Naive B cell (primary cell): Measurements from ENCODE around the gene TBX1. TPM values are rescaled to one million over a fixed set of nuclear protein-coding genes. Genes with fewer than 3 reads are reported as not detected.
A peak's percentile ranks its signal among the peaks of the same experiment; 100 is the strongest.
"Not testable (repeated sequence)": the region's sequence is repeated elsewhere in the genome, so short reads cannot be mapped to it uniquely, and the experiment has no call there.

Experiments used
- ATAC-seq, 2 donors: fragments of 150-1000 bp; cut with Tn5 transposase; 2 replicates each; pipeline ENCODE4 v1.10.0; 2021; ENCODE audit warnings: low read depth in 2 of 2, mild to moderate bottlenecking in 2 of 2, moderate library complexity in 2 of 2
- DNase-seq: peaks from one replicate; pipeline ENCODE4 v3.0.0; 2022
- H3K27ac Mint-ChIP-seq, 6 donors: one replicate each; pipeline ENCODE4 v1.8.0; 2020 to 2022; ENCODE audit warnings: mild to moderate bottlenecking in 6 of 6, mixed read lengths in 6 of 6, moderate library complexity in 5 of 6, inconsistent platforms in 2 of 6
- H3K27me3 Mint-ChIP-seq, 3 donors: one replicate each; pipeline ENCODE4 v1.8.0; 2021 to 2022; ENCODE audit warnings: mixed read lengths in 3 of 3, mild to moderate bottlenecking in 1 of 3
- H3K36me3 Mint-ChIP-seq, 2 donors: one replicate each; pipeline ENCODE4 v1.8.0; 2020 to 2022; ENCODE audit warnings: mixed read lengths in 2 of 2, inconsistent platforms in 1 of 2, mild to moderate bottlenecking in 1 of 2
- H3K4me1 Mint-ChIP-seq, 3 donors: one replicate each; pipeline ENCODE4 v1.8.0; 2020 to 2022; ENCODE audit warnings: mixed read lengths in 3 of 3, inconsistent platforms in 1 of 3, mild to moderate bottlenecking in 1 of 3, moderate library complexity in 1 of 3
- H3K4me3 Mint-ChIP-seq, 8 donors: one replicate each; pipeline ENCODE4 v1.8.0; 2020 to 2022; ENCODE audit warnings: mild to moderate bottlenecking in 8 of 8, mixed read lengths in 8 of 8, moderate library complexity in 8 of 8, inconsistent platforms in 2 of 8
- H3K9me3 Mint-ChIP-seq, 7 donors: one replicate each; pipeline ENCODE4 v1.8.0; 2020 to 2022; ENCODE audit warnings: mixed read lengths in 7 of 7, mild to moderate bottlenecking in 5 of 7, inconsistent platforms in 2 of 7, moderate library complexity in 1 of 7
- polyA plus RNA-seq, 6 donors: library from polyadenylated mRNA; unstranded; fragments of 300-500 nt; fragmentation: Illumina TruSeq; gene quantifications; one replicate each; pipeline ENCODE4 v1.2.3, GENCODE V29; 2021; ENCODE audit warnings: low read depth in 6 of 6

TBX1 gene
- polyA plus RNA-seq, 6 donors from 2014 or later = not detected

- peaks cover 0 to 13% of the 10 kb centered on the region in 2 donors for H3K36me3 Mint-ChIP-seq
- peak overlapping the region in 1 of 8 donors; percentile 79 for H3K4me3 Mint-ChIP-seq
- not testable (repeated sequence) for DNase-seq, H3K9me3 Mint-ChIP-seq, ATAC-seq
- peak overlapping the region in 1 of 6 donors; percentile 54 for H3K27ac Mint-ChIP-seq
- H3K4me1 Mint-ChIP-seq = peaks cover 16 to 25% (median 24%) of the 10 kb centered on the region in 3 donors
- H3K27me3 Mint-ChIP-seq = peaks cover 24 to 75% (median 40%) of the 10 kb centered on the region in 3 donors
Observed at GRCh38 chr22:19726064-19726788, 34.4 kb upstream of the TBX1 start.

- peak overlapping the region in 1 of 6 donors; percentile 89 for H3K27ac Mint-ChIP-seq
- peaks cover 0 to 13% of the 10 kb centered on the region in 2 donors for H3K36me3 Mint-ChIP-seq
- H3K9me3 Mint-ChIP-seq = no peaks in the 10 kb centered on the region
- H3K4me3 Mint-ChIP-seq = peak overlapping the region in 3 of 8 donors; percentile 21 to 63 (median 22)
- H3K27me3 Mint-ChIP-seq = peaks cover 24 to 71% (median 35%) of the 10 kb centered on the region in 3 donors
- ATAC-seq (no peak), DNase-seq (no peak)
- peaks cover 16 to 25% (median 24%) of the 10 kb centered on the region in 3 donors for H3K4me1 Mint-ChIP-seq
Observed at GRCh38 chr22:19727310-19728150, 33.0 kb upstream of the TBX1 start.

- H3K9me3 Mint-ChIP-seq = no peaks in the 10 kb centered on the region
- ATAC-seq = no peak
- peaks cover 24 to 71% (median 29%) of the 10 kb centered on the region in 3 donors for H3K27me3 Mint-ChIP-seq
- H3K36me3 Mint-ChIP-seq = peaks cover 0 to 13% of the 10 kb centered on the region in 2 donors
- DNase-seq = no peak
- H3K4me3 Mint-ChIP-seq = peak overlapping the region in 2 of 8 donors; percentile 4 to 21
- no peak overlapping the region for H3K27ac Mint-ChIP-seq
- H3K4me1 Mint-ChIP-seq = peaks cover 12 to 21% (median 17%) of the 10 kb centered on the region in 3 donors
Observed at GRCh38 chr22:19728271-19728670, 32.3 kb upstream of the TBX1 start.

- ATAC-seq = no peak
- Mint-ChIP-seq H3K27ac (no peak overlapping the region), H3K27me3 (peaks cover 24 to 72% (median 30%) of the 10 kb centered on the region in 3 donors), H3K4me3 (no peak overlapping the region), H3K4me1 (peaks cover 12 to 17% (median 16%) of the 10 kb centered on the region in 3 donors), H3K9me3 (no peaks in the 10 kb centered on the region), H3K36me3 (peaks cover 0 to 13% of the 10 kb centered on the region in 2 donors)
- no peak for DNase-seq
Observed at GRCh38 chr22:19728836-19729235, 31.7 kb upstream of the TBX1 start.

- ATAC-seq = no peak
- Mint-ChIP-seq H3K27ac (no peak overlapping the region), H3K4me3 (peak overlapping the region in 1 of 8 donors; percentile 25), H3K9me3 (no peaks in the 10 kb centered on the region), H3K36me3 (peaks cover 0 to 13% of the 10 kb centered on the region in 2 donors), H3K4me1 (peaks cover 11 to 17% (median 15%) of the 10 kb centered on the region in 3 donors), H3K27me3 (peaks cover 23 to 74% (median 33%) of the 10 kb centered on the region in 3 donors)
- DNase-seq = no peak
Observed at GRCh38 chr22:19729507-19729906, 31.1 kb upstream of the TBX1 start.

- Mint-ChIP-seq H3K27ac (peak overlapping the region in 1 of 6 donors; percentile 42), H3K27me3 (peaks cover 16 to 69% (median 26%) of the 10 kb centered on the region in 3 donors), H3K4me3 (peak overlapping the region in 3 of 8 donors; percentile 25 to 67 (median 65)), H3K4me1 (peaks cover 6 to 10% (median 8%) of the 10 kb centered on the region in 3 donors), H3K9me3 (no peaks in the 10 kb centered on the region), H3K36me3 (peaks cover 0 to 6% of the 10 kb centered on the region in 2 donors)
- no peak for DNase-seq
- ATAC-seq = peak; percentile 4 to 7
Observed at GRCh38 chr22:19730198-19730597, 30.4 kb upstream of the TBX1 start.

GRCh38 chr22:19730655-19731360 is 29.8 kb upstream of the TBX1 start:
- ATAC-seq (peak; percentile 85 to 89), DNase-seq (peak; percentile 76)
- Mint-ChIP-seq H3K9me3 (no peaks in the 10 kb centered on the region), H3K4me1 (peaks cover 4 to 6% (median 6%) of the 10 kb centered on the region in 3 donors), H3K36me3 (peaks cover 0 to under 1% of the 10 kb centered on the region in 2 donors), H3K27me3 (peaks cover 12 to 67% (median 20%) of the 10 kb centered on the region in 3 donors), H3K27ac (peak overlapping the region in 1 of 6 donors; percentile 49), H3K4me3 (peak overlapping the region; percentile 43 to 92 (median 82))

GRCh38 chr22:19731361-19732135 is 29.0 kb upstream of the TBX1 start:
- H3K9me3 Mint-ChIP-seq = no peaks in the 10 kb centered on the region
- no peaks in the 10 kb centered on the region for H3K36me3 Mint-ChIP-seq
- H3K4me1 Mint-ChIP-seq = peaks cover 4 to 6% (median 6%) of the 10 kb centered on the region in 3 donors
- H3K27me3 Mint-ChIP-seq = peaks cover 12 to 63% (median 18%) of the 10 kb centered on the region in 3 donors
- no peak overlapping the region for H3K27ac Mint-ChIP-seq
- ATAC-seq (no peak), DNase-seq (no peak)
- H3K4me3 Mint-ChIP-seq = peak overlapping the region in 3 of 8 donors; percentile 5 to 81 (median 61)

- H3K4me1 Mint-ChIP-seq = peaks cover 4 to 6% (median 5%) of the 10 kb centered on the region in 3 donors
- H3K27me3 Mint-ChIP-seq = peaks cover 12 to 58% (median 12%) of the 10 kb centered on the region in 3 donors
- H3K9me3 Mint-ChIP-seq = no peaks in the 10 kb centered on the region
- H3K36me3 Mint-ChIP-seq = no peaks in the 10 kb centered on the region
- H3K4me3 Mint-ChIP-seq = peak overlapping the region in 1 of 8 donors; percentile 40
- H3K27ac Mint-ChIP-seq = no peak overlapping the region
- DNase-seq = no peak
- ATAC-seq = no peak
Observed at GRCh38 chr22:19732403-19733113, 28.0 kb upstream of the TBX1 start.

GRCh38 chr22:19733755-19734154 is 26.8 kb upstream of the TBX1 start:
- H3K4me1 Mint-ChIP-seq = peaks cover 2 to 6% (median 4%) of the 10 kb centered on the region in 3 donors
- DNase-seq (no peak), ATAC-seq (no peak)
- H3K27me3 Mint-ChIP-seq = peaks cover 7 to 47% (median 8%) of the 10 kb centered on the region in 3 donors
- no peaks in the 10 kb centered on the region for H3K36me3 Mint-ChIP-seq
- no peaks in the 10 kb centered on the region for H3K9me3 Mint-ChIP-seq
- no peak overlapping the region for H3K27ac Mint-ChIP-seq
- H3K4me3 Mint-ChIP-seq = no peak overlapping the region

- Mint-ChIP-seq H3K36me3 (no peaks in the 10 kb centered on the region), H3K4me3 (peak overlapping the region in 1 of 8 donors; percentile 37), H3K27me3 (peaks cover 7 to 45% (median 8%) of the 10 kb centered on the region in 3 donors), H3K9me3 (no peaks in the 10 kb centered on the region), H3K4me1 (peaks cover 2 to 6% (median 4%) of the 10 kb centered on the region in 3 donors), H3K27ac (no peak overlapping the region)
- no peak for DNase-seq
- no peak for ATAC-seq
Observed at GRCh38 chr22:19734163-19734562, 26.4 kb upstream of the TBX1 start.
